HG03432 (cell line): ENCODE results near the gene TBC1D1.

Experiments
- ATAC-seq: cut with Tn5 transposase; IDR thresholded peaks from one replicate; pipeline ENCODE4 v1.9.1; 2021; ENCODE audit warnings: mild to moderate bottlenecking, moderate library complexity; ENCODE audit not compliant: unreplicated experiment

TBC1D1 gene

DNA sequence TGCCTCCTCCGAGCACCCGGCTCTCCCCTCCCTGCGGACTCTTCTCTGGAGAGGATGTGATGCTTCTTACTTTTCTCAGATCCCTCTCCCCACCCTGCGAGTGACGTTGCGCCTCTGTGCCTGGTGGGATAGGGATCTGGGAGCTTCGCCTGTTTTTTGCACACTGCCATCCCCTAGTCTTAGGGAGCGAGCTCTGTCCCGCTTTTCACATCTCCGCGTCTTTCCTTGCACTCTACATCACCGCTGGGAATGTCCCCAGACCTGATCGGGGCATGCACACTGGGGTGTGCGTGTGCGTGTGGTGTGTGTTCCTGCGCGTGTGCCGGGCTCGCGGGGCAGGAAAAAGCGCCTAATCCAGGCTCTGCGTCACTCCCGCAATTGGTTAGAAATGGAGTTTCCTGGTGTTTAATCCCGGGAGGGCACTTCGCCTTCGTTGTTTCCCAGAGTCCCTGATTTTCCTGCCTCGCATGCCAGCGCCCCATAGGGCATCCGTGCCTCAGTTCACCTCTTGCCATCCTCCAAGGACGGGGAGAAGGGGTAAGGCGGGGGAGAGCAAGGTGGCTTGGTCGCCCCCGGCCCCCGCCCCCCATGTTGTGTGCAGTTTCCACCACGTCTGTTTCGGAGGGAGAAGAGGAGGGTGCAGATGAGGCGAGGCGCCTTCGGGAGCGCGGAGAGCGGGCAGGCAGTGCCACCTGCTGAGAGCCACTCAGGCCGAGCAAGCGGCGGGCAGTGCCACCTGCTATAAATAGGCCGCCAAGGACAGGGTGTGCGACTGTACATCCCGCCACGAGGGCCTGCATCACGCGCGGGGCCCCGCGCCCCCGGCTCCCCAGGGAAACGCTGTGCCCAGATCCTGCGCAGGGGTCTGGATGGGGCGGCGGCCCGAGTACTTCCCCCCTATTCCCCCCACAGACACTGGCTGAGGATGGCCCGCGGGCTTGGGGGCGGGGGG, 759 bp upstream of the TBC1D1 start:
- ATAC-seq = peak; percentile 25

DNA sequence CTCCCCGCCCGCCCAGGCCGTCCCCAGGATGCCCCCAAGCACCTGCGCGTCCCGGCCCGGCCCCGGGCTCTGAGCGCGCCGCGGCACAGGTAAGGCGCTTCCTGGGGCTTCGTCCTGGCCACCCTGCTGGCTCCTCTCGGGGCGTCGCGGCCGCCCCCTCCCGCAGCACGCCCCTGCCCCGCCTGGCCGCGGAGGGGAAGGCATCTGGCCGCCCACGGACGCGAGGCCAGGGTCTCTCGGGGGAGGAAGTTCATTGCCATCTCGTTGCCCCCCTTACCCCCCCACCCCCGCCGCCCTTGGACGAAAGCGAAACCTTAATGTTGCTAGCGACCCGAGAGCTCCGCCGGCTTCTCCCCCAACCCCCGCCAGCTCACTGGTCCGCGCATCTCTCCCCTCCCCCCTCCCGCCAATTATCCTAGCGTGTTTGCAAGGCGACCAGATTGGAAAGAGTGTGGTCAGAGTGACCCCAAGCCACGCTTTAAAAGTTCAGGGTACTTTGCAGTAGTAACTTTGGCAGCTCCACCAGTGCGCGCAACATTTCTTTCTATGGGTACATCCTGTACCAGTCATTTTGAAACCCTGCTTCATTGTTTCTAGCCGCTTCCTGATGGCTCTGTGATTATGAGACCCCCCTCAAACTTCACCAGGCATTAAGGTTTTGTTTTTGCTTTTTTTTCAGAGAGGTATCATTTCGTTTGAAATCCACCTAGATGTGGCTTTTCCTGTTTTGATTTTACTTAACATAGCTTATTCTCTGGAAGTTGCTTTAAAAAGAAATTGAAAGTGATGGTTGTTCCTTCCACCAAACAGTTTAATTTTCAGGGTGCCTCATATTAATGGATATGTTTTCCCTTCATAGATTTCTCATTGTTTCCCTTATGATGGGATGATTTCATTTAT, 626 bp downstream of the TBC1D1 start:
- ATAC-seq = peak; percentile 59

DNA sequence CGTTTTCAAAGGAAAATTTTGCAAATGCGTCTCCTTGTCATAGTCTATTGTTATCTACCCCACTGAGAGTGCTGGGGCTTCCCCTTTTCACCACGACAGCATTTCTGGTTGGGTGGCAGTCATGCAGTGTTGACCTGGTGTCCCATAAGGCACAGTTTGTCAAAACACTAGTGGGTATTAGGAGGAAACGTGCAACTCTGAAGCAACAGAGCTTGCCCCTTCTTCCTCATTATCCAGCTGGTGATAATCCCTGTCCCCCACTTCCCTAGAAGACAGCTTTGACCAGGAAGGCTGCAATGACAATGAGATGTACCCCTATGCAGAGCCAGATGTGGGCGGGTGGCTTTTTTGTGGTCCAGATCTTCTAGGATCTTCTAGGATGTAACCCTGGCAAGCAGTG, 1.8 kb downstream of the TBC1D1 start:
- peak; percentile 49 for ATAC-seq

- ATAC-seq = no peak
Measured at GRCh38 chr4:37893164-37893563, 2.3 kb downstream of the TBC1D1 start.

- no peak for ATAC-seq
Measured at GRCh38 chr4:37895271-37895670, 4.4 kb downstream of the TBC1D1 start.

GRCh38 chr4:37896206-37896860, 5.4 kb downstream of the TBC1D1 start:
- no peak for ATAC-seq

- no peak for ATAC-seq
Measured at GRCh38 chr4:37902212-37902611, 11.3 kb downstream of the TBC1D1 start.

DNA sequence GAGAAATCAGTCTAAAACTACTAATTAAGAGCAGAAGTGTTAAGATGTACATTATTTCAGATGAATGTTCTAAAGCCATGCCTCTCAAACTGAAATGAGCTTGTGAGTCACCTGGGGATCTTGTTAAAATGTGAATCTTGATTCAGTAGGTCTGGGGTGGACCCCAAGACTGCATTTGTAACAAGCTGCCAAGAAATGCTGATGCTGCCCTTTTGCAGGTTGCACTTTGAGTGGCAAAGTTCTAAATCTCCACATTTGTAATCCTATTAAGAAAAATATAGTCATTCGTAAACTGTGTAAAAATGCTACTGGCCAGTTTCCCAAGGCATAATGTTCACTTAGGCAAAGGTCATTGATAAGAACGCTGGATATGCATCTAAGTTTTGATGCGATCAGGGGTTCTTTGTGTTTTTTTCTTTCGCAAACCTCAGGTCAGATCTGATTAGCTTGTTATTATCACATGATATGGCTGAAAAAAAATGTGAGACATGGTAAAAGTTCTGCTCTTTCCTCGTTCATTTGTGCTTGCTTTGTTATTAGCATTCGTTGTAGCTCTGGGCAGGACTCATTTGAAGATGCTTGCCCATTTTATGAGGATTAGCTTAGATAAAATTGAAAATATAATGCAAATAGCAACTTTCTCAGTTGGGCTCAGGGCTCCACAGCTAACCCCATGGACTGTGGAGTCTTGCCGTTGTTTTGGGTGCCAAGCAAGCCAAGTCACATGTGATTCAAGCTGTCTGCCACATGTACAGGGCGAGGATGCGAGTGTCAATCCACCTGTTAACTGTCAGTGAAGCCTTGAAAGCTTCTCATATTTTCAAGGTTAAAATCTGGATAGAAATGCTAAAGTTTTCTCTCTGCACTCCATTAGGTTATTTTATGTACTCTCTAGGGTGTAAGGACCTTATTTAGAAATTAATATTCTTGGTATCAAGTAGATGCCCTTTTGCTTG, 12.1 kb downstream of the TBC1D1 start:
- no peak for ATAC-seq

DNA sequence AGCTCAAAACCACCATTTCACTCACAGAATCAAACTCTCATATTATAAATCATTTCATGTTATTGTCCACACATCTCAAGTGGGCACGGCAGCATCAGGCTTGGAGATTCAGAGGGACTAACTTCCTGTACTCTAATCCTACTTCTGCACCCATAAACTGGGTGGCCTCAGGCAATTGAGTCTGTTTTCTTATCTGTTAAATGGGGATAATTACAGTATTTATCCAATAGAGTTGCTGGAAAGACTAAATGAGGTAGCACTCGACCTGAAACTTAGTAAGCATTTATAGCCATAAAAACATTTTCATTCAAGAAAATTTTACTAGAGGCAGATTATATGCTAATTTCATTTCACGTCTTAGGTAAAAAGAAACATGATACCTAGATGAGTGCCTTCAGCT, 13.0 kb downstream of the TBC1D1 start:
- no peak for ATAC-seq

GRCh38 chr4:37904824-37905223, 13.9 kb downstream of the TBC1D1 start:
- no peak for ATAC-seq

- ATAC-seq = no peak
Measured at GRCh38 chr4:37905533-37906169, 14.8 kb downstream of the TBC1D1 start.

GRCh38 chr4:37908488-37909331, 17.8 kb downstream of the TBC1D1 start:
- ATAC-seq = no peak

GRCh38 chr4:37909332-37910090, 18.6 kb downstream of the TBC1D1 start:
- no peak for ATAC-seq

DNA sequence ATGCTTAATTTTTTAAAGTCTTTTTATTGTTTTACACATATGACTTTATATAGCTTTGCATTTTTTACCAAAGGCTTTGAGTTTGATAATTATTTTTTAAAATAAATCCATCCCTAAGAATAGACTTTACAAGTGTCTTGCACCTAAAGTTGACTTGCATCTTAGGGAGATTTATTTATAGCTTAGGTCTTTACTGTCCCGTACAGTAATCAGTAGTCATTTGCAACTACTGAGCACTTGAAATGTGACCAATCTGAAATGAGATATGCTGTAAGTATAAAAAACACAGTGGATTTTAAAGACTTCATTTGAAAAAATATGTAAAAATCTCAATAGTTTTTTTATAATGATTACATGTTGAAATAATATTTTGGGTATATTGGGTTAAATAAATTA, 19.2 kb downstream of the TBC1D1 start:
- no peak for ATAC-seq

DNA sequence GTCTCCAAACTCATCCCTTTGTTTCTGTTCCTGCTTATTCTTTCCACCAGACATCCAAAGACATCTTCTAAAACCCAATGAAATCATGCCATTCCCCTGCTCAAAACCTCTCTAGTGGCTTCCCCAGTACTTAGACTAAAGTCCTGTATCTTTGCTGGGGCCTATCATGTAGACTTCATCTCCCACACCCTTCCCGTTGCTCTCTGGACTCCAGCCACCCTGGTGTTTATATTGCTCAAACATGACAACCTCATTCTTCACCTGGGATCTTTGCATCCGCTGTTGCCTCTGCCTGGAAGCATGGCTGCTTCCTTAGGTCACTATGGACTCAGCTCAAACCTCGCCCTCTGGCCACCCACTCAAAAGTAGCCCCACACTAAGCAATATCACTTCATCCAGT, 23.7 kb downstream of the TBC1D1 start:
- no peak for ATAC-seq

DNA sequence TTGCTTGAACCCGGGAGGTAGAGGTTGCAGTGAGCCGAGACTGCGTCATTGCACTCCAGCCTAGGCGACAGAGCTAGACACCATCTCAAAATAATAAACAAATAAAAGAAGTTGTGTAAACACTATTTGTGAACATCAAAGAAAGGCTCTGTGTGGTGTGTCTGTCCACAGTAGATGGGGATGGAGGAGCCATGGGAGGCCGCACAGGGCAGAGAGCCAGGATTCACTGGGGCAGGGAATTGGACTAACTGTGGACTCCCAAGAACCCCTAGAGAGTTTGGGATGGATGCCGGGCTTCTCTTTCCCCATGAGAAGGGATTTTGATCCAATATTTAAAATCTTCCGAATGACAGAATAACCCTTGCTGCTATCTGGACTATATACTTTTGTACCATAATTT, 26.5 kb downstream of the TBC1D1 start:
- no peak for ATAC-seq

- no peak for ATAC-seq
Measured at GRCh38 chr4:37918653-37919052, 27.8 kb downstream of the TBC1D1 start.

DNA sequence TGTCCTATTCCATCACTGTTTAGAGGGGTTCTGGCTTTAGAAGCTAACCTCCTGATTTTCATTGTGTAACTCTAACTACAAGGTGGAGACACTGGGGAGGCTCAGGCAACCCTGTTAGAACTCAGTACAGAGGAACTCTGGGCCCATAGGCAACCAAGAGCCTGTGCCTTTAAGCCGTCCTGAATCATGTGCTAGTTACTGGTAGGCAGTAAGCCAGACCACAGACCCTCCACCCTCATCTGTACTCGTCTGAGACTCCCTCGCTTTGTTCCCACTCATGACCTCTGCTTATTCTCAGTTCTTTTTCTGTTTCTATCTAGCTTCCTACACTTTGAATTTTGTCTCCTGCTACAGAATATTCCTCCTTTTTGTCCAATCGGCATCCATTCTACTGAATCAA, 31.4 kb downstream of the TBC1D1 start:
- no peak for ATAC-seq
